Parathyroid adenoma (tissue), 2 donors: ENCODE results near the gene FAM47C.
"Not testable (repeated sequence)": the region's sequence is repeated elsewhere in the genome, so short reads cannot be mapped to it uniquely, and the experiment has no call there.

Source experiments
- H2AFZ ChIP-seq: fragments of 300-600 bp; sonication (generic); one replicate; pipeline ENCODE4 v1.7.0; 2017; ENCODE audit warnings: antibody characterized with exemption, mild to moderate bottlenecking
- H3K27ac ChIP-seq: fragments of 300-600 bp; sonication (generic); one replicate; pipeline ENCODE4 v1.7.0; 2017
- H3K27me3 ChIP-seq: fragments of 300-600 bp; sonication (generic); one replicate; pipeline ENCODE4 v1.7.0; 2017; ENCODE audit warnings: low read length; ENCODE audit not compliant: control insufficient read depth, insufficient read depth
- H3K36me3 ChIP-seq: fragments of 300-600 bp; sonication (generic); one replicate; pipeline ENCODE4 v1.7.0; 2017; ENCODE audit warnings: low read length; ENCODE audit not compliant: control insufficient read depth, insufficient read depth
- H3K4me1 ChIP-seq: fragments of 300-600 bp; sonication (generic); one replicate; pipeline ENCODE4 v1.7.0; 2017; ENCODE audit warnings: control low read depth
- H3K4me2 ChIP-seq: fragments of 300-600 bp; sonication (generic); one replicate; pipeline ENCODE4 v1.7.0; 2017; ENCODE audit warnings: low read length
- H3K4me3 ChIP-seq: fragments of 300-600 bp; sonication (generic); one replicate; pipeline ENCODE4 v1.7.0; 2017; ENCODE audit warnings: low read depth, low read length
- H3K79me2 ChIP-seq: fragments of 300-600 bp; sonication (generic); one replicate; pipeline ENCODE4 v1.7.0; 2017; ENCODE audit warnings: control low read depth
- H3K9ac ChIP-seq: fragments of 300-600 bp; sonication (generic); one replicate; pipeline ENCODE4 v1.7.0; 2017; ENCODE audit warnings: mild to moderate bottlenecking
- H3K9me3 ChIP-seq: fragments of 300-600 bp; sonication (generic); one replicate; pipeline ENCODE4 v1.7.0; 2017; ENCODE audit warnings: low read length; ENCODE audit not compliant: control insufficient read depth
- TF ChIP-seq, protein P1 (sequence below): fragments of 300-600 bp; sonication (generic); IDR thresholded peaks from one replicate; pipeline ENCODE4 v1.7.0; 2017; ENCODE audit warnings: antibody characterized with exemption, mild to moderate bottlenecking
- donor health status: primary hyperparathyroidism.

FAM47C gene

DNA sequence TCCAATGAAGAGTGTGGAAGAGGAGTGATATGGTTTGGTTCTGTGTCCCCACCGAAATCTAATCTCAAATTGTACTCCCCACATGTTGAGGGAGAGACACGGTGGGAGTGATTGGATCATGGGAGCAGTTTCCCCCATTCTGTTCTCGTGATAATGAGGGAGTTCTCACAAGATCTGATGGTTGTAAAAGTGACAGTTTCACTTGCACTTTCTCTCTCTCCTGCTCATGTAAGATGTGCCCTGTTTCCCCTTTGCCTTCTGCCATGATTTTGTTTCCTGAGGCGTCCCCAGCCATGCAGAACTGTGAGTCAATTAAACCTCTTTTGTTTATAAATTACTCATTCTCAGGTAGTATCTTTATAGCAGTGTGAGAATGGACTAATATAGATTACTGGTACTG lies 39.6 kb downstream of the FAM47C start:
- no peaks in the 10 kb centered on the region for H3K9me3 ChIP-seq
- H3K4me2 ChIP-seq, result no peak overlapping the region
- TF ChIP-seq, protein P1, sequence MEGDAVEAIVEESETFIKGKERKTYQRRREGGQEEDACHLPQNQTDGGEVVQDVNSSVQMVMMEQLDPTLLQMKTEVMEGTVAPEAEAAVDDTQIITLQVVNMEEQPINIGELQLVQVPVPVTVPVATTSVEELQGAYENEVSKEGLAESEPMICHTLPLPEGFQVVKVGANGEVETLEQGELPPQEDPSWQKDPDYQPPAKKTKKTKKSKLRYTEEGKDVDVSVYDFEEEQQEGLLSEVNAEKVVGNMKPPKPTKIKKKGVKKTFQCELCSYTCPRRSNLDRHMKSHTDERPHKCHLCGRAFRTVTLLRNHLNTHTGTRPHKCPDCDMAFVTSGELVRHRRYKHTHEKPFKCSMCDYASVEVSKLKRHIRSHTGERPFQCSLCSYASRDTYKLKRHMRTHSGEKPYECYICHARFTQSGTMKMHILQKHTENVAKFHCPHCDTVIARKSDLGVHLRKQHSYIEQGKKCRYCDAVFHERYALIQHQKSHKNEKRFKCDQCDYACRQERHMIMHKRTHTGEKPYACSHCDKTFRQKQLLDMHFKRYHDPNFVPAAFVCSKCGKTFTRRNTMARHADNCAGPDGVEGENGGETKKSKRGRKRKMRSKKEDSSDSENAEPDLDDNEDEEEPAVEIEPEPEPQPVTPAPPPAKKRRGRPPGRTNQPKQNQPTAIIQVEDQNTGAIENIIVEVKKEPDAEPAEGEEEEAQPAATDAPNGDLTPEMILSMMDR, result no peak

DNA sequence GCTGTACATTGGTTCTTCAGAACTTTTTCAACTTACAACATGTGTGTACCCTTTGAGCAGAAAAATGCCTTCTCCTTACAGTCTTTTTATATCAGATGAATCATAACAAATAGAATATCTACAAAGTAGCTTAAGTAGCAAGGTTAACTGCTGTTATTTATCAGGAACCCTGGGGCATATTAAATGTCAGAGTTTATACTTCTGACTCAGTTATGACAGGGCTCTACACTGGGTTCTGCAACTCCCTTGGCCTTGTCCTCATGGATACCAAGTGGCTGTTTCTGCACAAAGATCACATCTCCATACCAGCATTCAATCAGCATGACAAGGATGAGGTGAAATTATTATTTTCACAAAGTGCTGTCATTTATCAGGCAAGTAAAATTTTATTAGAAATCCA lies 49.4 kb downstream of the FAM47C start:
- H2AFZ ChIP-seq, H3K4me3 ChIP-seq, H3K9me3 ChIP-seq, H3K27me3 ChIP-seq, H3K9ac ChIP-seq, H3K79me2 ChIP-seq, H3K4me2 ChIP-seq, H3K36me3 ChIP-seq, H3K27ac ChIP-seq, H3K4me1 ChIP-seq: not testable (repeated sequence)

More for the DNA sequence above, 39.6 kb downstream of the FAM47C start:
- Histone ChIP-seq H3K27ac (no peak overlapping the region), H3K79me2 (no peaks in the 10 kb centered on the region), H2AFZ (no peak overlapping the region), H3K27me3 (no peaks in the 10 kb centered on the region), H3K4me3 (no peak overlapping the region), H3K4me1 (no peaks in the 10 kb centered on the region), H3K36me3 (no peaks in the 10 kb centered on the region), H3K9ac (no peak overlapping the region)

DNA sequence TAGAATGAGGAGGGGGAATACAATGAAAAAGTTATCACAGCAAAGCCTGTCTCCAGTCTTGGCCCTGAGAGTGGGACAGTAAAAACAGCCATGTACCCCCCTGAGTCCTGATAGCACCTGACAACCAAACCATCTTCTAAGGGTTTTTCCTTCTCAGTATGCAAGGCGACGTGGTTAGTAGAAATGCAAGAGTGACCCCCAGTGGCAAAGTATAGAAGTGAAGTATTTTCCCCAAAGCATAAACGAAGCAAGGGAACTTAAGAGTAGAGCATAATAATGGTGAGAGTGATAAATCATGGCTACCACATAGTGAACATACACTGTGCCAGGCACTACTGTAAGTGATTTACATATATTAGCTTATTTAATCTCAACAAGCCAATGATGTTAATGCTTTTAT lies 52.8 kb downstream of the FAM47C start:
- TF ChIP-seq, protein P1, result peak; percentile 50
- H2AFZ ChIP-seq, result no peak overlapping the region
- no peaks in the 10 kb centered on the region for H3K4me1 ChIP-seq

More for the DNA sequence above, 52.8 kb downstream of the FAM47C start:
- Histone ChIP-seq H3K4me2 (no peak overlapping the region), H3K27me3 (no peaks in the 10 kb centered on the region), H3K9me3 (no peaks in the 10 kb centered on the region), H3K9ac (no peak overlapping the region), H3K36me3 (no peaks in the 10 kb centered on the region), H3K27ac (no peak overlapping the region), H3K4me3 (no peak overlapping the region), H3K79me2 (no peaks in the 10 kb centered on the region)
